GM12892 (cell line): Measurements from ENCODE around the gene NOL4L.

Source experiments
- POLR2A ChIP-seq: IDR thresholded peaks from 2 replicates; pipeline ENCODE4 v1.6.1; 2011; ENCODE audit warnings: low read depth, low read length, control low read depth
- POLR2AphosphoS5 ChIP-seq: IDR thresholded peaks from 2 replicates; pipeline ENCODE4 v1.6.1; 2011; ENCODE audit warnings: low read depth, low read length, control low read depth
- TAF1 ChIP-seq: IDR thresholded peaks from 2 replicates; pipeline ENCODE4 v1.6.1; 2011; ENCODE audit warnings: low read depth, mild to moderate bottlenecking, control low read depth, low read length, borderline replicate concordance

- TF ChIP-seq POLR2A (no peak), TAF1 (no peak), POLR2AphosphoS5 (no peak)
These were observed 127.6 kb downstream of the NOL4L start for GRCh38 chr20:32457479-32457986.
